Adrenal gland (tissue), 5 donors: ENCODE measurements around the gene GPR82.

Experiments
- POLR2A ChIP-seq, 2 donors: fragments of 450-650 bp; IDR thresholded peaks; one replicate each; pipeline ENCODE4 v1.6.1; 2017; ENCODE audit warnings: antibody characterized with exemption in 2 of 2, mild to moderate bottlenecking in 2 of 2, moderate library complexity in 1 of 2
- TF ChIP-seq, protein P1 (sequence below), 6 experiments: fragments of 450-650 bp in 4 of 6; fragments of 200-600 bp in 2 of 6; sonication (generic) in 1 of 6; IDR thresholded peaks; 1 replicate in 5 of 6; 2 replicates in 1 of 6; pipeline versions ENCODE4 v1.5.1 to v1.8.0; 2016 to 2021; ENCODE audit warnings: antibody characterized with exemption in 6 of 6, mild to moderate bottlenecking in 2 of 6, moderate library complexity in 1 of 6
- donor health status: DM: no; HTN: no; CAD: no.

DNA sequence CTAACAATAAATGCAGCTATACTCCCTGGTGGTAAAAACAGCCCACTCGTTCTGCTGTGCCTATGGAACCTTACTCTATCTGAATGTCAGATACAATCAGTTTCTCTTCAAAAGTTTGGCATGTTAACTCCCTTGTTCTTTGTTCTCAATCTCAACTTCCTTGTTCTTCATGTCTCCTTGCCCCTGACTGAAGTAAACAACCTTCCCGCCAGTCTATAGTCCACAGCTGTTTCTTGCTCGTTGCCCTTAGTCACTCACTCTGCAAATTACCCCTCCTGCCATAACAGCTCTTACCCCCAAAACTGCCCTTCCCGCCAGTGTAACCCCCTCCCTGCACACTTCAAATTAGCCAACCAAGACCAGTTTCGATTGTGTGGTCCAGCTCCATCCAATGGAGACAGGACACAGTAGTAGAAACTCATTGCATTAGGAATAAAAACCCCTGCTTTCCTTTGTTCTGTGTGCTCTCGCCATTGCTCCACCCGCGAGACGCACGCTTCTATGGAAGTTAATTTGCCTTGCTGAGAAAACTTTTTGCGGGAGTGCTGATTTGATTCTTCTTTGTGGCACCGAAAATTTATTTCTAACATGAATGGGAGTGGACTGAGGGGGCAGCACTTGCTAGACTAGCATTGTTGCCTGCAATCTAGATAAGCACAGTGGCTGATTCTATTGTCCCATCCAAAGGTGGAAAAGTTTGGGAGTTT lies 7.1 kb upstream of the GPR82 start:
- no peak for TF ChIP-seq POLR2A (IDR thresholded peaks at IDR 0.05)
- TF ChIP-seq, protein P1, sequence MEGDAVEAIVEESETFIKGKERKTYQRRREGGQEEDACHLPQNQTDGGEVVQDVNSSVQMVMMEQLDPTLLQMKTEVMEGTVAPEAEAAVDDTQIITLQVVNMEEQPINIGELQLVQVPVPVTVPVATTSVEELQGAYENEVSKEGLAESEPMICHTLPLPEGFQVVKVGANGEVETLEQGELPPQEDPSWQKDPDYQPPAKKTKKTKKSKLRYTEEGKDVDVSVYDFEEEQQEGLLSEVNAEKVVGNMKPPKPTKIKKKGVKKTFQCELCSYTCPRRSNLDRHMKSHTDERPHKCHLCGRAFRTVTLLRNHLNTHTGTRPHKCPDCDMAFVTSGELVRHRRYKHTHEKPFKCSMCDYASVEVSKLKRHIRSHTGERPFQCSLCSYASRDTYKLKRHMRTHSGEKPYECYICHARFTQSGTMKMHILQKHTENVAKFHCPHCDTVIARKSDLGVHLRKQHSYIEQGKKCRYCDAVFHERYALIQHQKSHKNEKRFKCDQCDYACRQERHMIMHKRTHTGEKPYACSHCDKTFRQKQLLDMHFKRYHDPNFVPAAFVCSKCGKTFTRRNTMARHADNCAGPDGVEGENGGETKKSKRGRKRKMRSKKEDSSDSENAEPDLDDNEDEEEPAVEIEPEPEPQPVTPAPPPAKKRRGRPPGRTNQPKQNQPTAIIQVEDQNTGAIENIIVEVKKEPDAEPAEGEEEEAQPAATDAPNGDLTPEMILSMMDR (IDR thresholded peaks at IDR 0.05), result no peak
